GM23248 (cell line): ENCODE results near the gene KIF23. TPM values are rescaled to one million over a fixed set of nuclear protein-coding genes. Genes with fewer than 3 reads are reported as not detected.

Source experiments
- DNase-seq: peaks from one replicate; pipeline ENCODE4 v3.0.0-alpha.2; 2015
- H2AFZ ChIP-seq: fragments of 200-600 bp; sonication (generic); 2 replicates; pipeline ENCODE4 v1.6.1; 2016; ENCODE audit warnings: antibody characterized with exemption
- H3F3A ChIP-seq: fragments of 200-600 bp; sonication (generic); 2 replicates; pipeline ENCODE4 v1.6.1; 2016; ENCODE audit warnings: mild to moderate bottlenecking, antibody characterized with exemption, mixed run types; ENCODE audit not compliant: insufficient read depth
- H3K27ac ChIP-seq: fragments of 200-600 bp; sonication (generic); 2 replicates; pipeline ENCODE4 v1.5.1; 2016; ENCODE audit warnings: mild to moderate bottlenecking
- H3K27me3 ChIP-seq: fragments of 200-600 bp; sonication (generic); replicated peaks from 2 replicates; pipeline ENCODE4 v1.6.1; 2016; ENCODE audit warnings: mild to moderate bottlenecking; ENCODE audit not compliant: insufficient read depth
- H3K36me3 ChIP-seq: fragments of 200-600 bp; sonication (generic); 2 replicates; pipeline ENCODE4 v1.6.1; 2016; ENCODE audit warnings: low read depth, mild to moderate bottlenecking
- H3K4me1 ChIP-seq: fragments of 200-600 bp; sonication (generic); 2 replicates; pipeline ENCODE4 v1.6.1; 2016; ENCODE audit warnings: mild to moderate bottlenecking; ENCODE audit not compliant: insufficient read depth
- H3K4me2 ChIP-seq: fragments of 200-600 bp; sonication (generic); one replicate; pipeline ENCODE4 v1.6.1; 2016; ENCODE audit warnings: mild to moderate bottlenecking; ENCODE audit not compliant: unreplicated experiment
- H3K4me3 ChIP-seq: fragments of 200-600 bp; sonication (generic); 2 replicates; pipeline ENCODE4 v1.5.1; 2016; ENCODE audit warnings: mild to moderate bottlenecking
- H3K79me2 ChIP-seq: fragments of 200-600 bp; sonication (generic); 2 replicates; pipeline ENCODE4 v1.6.1; 2016; ENCODE audit warnings: mild to moderate bottlenecking; ENCODE audit not compliant: insufficient read depth
- H3K9ac ChIP-seq: fragments of 200-600 bp; sonication (generic); 2 replicates; pipeline ENCODE4 v1.6.1; 2016; ENCODE audit warnings: mild to moderate bottlenecking
- H3K9me2 ChIP-seq: fragments of 200-600 bp; sonication (generic); 2 replicates; pipeline ENCODE4 v1.6.1; 2016; ENCODE audit warnings: mixed run types, mild to moderate bottlenecking, moderate library complexity; ENCODE audit not compliant: insufficient read depth
- H3K9me3 ChIP-seq: fragments of 200-600 bp; sonication (generic); one replicate; pipeline ENCODE4 v1.6.1; 2017; ENCODE audit warnings: low read depth
- H4K20me1 ChIP-seq: fragments of 200-600 bp; sonication (generic); 2 replicates; pipeline ENCODE4 v1.6.0; 2016; ENCODE audit not compliant: insufficient read depth
- EZH2 ChIP-seq: fragments of 200-600 bp; sonication (generic); IDR thresholded peaks from 2 replicates; pipeline ENCODE4 v1.6.1; 2018; ENCODE audit warnings: antibody characterized with exemption, mild to moderate bottlenecking; ENCODE audit not compliant: insufficient read depth, poor library complexity, severe bottlenecking
- EZH2phosphoT487 ChIP-seq: fragments of 200-600 bp; sonication (generic); IDR thresholded peaks from 2 replicates; pipeline ENCODE4 v1.6.1; 2018; ENCODE audit warnings: antibody characterized with exemption, moderate library complexity, mild to moderate bottlenecking, low read depth; ENCODE audit not compliant: insufficient read depth
- WGBS, 2 experiments: methylation state at CpG; one replicate each; pipeline ENCODE4 v1.1.6; 2015 to 2017; ENCODE audit warnings: low lambda C conversion rate in 2 of 2, low coverage in 1 of 2; ENCODE audit errors: missing lambda C conversion rate in 2 of 2; 5-methylcytosine and 5-hydroxymethylcytosine counted together
- in situ Hi-C: fragments of 300-500 bp; cut with MboI; formaldehyde crosslinking; loops from 2 replicates; pipeline ENCODE4 v1.15.0; 2020
- polyA plus RNA-seq: library from polyadenylated mRNA; unstranded; fragments of >200 nt; fragmentation: Nextera tagmentation; extraction: Ambion mirVana; gene quantifications from 2 replicates; pipeline ENCODE4 v1.2.1, GENCODE V29; 2016
- small RNA-seq: library from RNA; depleted of rRNA; stranded (forward); fragments of <200 nt; gene quantifications from one replicate; pipeline ENCODE3, GENCODE V24; 2014; ENCODE audit warnings: low read depth, low replicate concordance
- total RNA-seq: library from RNA; depleted of rRNA; stranded (reverse); fragments of >200 nt; shearing (Covaris generic); gene quantifications from 2 replicates; pipeline ENCODE4 v1.2.3, GENCODE V29; 2014; rRNA removed

KIF23 gene
- total and polyA plus RNA-seq, 2 experiments from 2014 or later = 28.8 to 29.4 TPM

DNA sequence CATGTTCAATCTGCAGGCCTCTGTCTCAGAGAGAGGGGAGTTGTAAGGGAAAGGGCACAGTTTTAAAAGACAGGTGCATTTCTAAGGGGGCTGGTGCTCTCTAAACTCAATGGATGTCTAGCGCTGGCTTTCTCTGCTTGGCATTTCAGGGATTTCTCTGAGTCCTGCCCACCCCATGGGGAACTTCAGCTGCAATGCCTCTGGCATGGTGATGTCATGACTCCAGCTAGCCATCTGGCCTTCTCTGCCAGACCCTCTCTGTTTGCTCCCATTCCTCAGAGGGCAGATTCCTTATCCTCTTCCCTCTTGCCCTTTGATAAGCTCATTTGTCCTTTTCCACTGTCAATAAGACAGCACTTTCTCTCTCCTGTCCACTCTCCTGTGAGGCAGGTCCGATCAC lies 79.3 kb downstream of the KIF23 start:
- Histone ChIP-seq H3K9me3 (no peaks in the 10 kb centered on the region), H3K9me2 (no peaks in the 10 kb centered on the region), H4K20me1 (no peaks in the 10 kb centered on the region), H3K36me3 (no peaks in the 10 kb centered on the region), H2AFZ (no peak overlapping the region), H3K4me2 (no peak overlapping the region), H3K4me3 (no peak overlapping the region), H3F3A (0 out of 2 replicates have a peak, but pooled peaks cover 3% of the 10 kb centered on the region), H3K27ac (no peak overlapping the region), H3K79me2 (no peaks in the 10 kb centered on the region), H3K27me3 (0 out of 2 replicates have a peak, but pooled peaks cover 5% of the 10 kb centered on the region), H3K9ac (no peak overlapping the region), H3K4me1 (no peaks in the 10 kb centered on the region)
- DNase-seq = no peak
- WGBS, 2 experiments = 90 to 97% methylated on average over 2 of the region's 2 CpGs
- in situ Hi-C loops = no loop called here
- TF ChIP-seq EZH2phosphoT487 = no peak
- no peak for TF ChIP-seq EZH2

DNA sequence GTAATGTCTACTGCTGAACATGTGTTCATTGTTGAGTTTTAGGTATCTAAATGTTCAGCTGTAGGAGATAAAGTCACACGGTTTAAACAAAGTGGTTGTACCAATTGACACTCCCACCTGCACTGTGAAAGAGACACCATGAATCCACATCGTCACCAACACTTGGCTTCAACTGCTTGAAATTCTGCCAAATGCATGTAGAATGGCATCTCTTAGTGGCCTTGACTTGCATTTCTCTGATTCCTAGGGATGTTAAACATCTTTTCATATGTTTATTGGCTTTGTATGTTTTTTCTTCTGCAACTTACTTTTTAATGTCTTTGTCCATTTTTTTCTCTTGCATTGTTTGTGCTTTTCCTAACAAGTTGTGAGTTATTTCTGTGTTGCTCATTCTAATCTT lies 81.9 kb downstream of the KIF23 start:
- Histone ChIP-seq H3K4me3 (no peak overlapping the region), H3F3A (0 out of 2 replicates have a peak, but pooled peaks cover 3% of the 10 kb centered on the region), H4K20me1 (no peaks in the 10 kb centered on the region), H3K9me3 (no peaks in the 10 kb centered on the region), H3K4me1 (no peaks in the 10 kb centered on the region), H3K27me3 (peaks cover 5% of the 10 kb centered on the region; the same call in 1 of the 2 replicates), H3K9me2 (no peaks in the 10 kb centered on the region), H3K9ac (no peak overlapping the region), H3K27ac (no peak overlapping the region), H3K36me3 (no peaks in the 10 kb centered on the region), H2AFZ (no peak overlapping the region), H3K79me2 (no peaks in the 10 kb centered on the region), H3K4me2 (no peak overlapping the region)
- TF ChIP-seq EZH2phosphoT487 (no peak), EZH2 (no peak)
- WGBS, 2 experiments = 40 to 44% methylated on average over 2 of the region's 2 CpGs
- in situ Hi-C loops = no loop called here
- no peak for DNase-seq

DNA sequence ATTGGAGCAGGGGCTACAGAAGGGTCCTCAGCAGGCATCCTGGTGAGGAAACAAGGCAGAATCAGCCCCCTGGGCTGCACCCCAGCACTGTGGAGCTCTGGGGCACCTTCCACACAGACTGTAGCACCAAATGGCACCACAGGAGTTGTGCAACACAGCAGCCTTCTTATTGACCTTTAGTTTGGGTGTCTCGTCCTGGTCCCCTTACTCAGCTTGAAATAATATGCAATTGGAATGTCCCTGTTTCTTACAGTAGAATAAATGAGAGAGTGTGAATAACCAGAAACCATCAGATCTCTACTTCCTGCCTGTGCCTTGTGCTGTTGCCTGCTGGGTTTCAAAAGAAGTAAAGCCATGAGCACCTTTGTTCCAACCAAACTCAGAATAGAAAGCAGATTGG lies 82.9 kb downstream of the KIF23 start:
- 26 to 39% methylated on average over 1 of the region's 1 CpG for WGBS, 2 experiments
- H3K27me3 ChIP-seq = no peaks in the 10 kb centered on the region; the same call in 1 of the 2 replicates
- in situ Hi-C loops = no loop called here
- no peak overlapping the region for H3K4me2 ChIP-seq
- H2AFZ ChIP-seq = no peak overlapping the region
- H3K9ac ChIP-seq = no peak overlapping the region
- H3K9me2 ChIP-seq = no peaks in the 10 kb centered on the region
- TF ChIP-seq EZH2phosphoT487 (no peak), EZH2 (no peak)
- H3F3A ChIP-seq = 0 out of 2 replicates have a peak, but pooled peaks cover 3% of the 10 kb centered on the region
- H3K36me3 ChIP-seq = no peaks in the 10 kb centered on the region
- no peak overlapping the region for H3K27ac ChIP-seq
- no peak overlapping the region for H3K4me3 ChIP-seq
- H4K20me1 ChIP-seq = no peaks in the 10 kb centered on the region
- no peak for DNase-seq
- no peaks in the 10 kb centered on the region for H3K79me2 ChIP-seq
- no peaks in the 10 kb centered on the region for H3K4me1 ChIP-seq
- H3K9me3 ChIP-seq = no peaks in the 10 kb centered on the region

DNA sequence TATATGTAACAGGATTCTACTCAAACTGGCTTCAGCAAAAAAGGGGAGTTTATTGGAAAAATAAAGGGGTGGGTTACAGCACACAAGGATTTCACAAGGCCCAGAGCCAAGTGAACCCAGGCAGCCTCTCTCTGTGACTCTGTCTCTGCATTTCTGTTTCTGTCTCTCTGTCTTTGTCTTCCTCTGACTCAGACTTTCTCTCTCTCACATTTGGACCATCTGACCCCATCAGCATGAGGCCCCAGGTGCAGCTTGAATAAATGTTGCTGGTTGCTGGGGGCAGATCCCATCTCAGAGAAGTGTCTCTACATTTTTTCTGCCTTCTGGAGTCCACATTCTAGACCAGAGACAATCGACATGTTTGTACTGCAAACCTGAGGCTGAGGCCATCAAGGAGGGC lies 83.5 kb downstream of the KIF23 start:
- no peaks in the 10 kb centered on the region for H3K4me1 ChIP-seq
- H3K4me3 ChIP-seq = no peak overlapping the region
- no peaks in the 10 kb centered on the region; the same call in 1 of the 2 replicates for H3K27me3 ChIP-seq
- H2AFZ ChIP-seq = no peak overlapping the region
- H4K20me1 ChIP-seq = no peaks in the 10 kb centered on the region
- no peak overlapping the region for H3K4me2 ChIP-seq
- no peaks in the 10 kb centered on the region for H3K79me2 ChIP-seq
- in situ Hi-C loops = no loop called here
- H3K9me2 ChIP-seq = no peaks in the 10 kb centered on the region
- TF ChIP-seq EZH2 = no peak
- TF ChIP-seq EZH2phosphoT487 = no peak
- H3F3A ChIP-seq = 0 out of 2 replicates have a peak, but pooled peaks cover 3% of the 10 kb centered on the region
- no peaks in the 10 kb centered on the region for H3K9me3 ChIP-seq
- no peak overlapping the region for H3K27ac ChIP-seq
- WGBS, 2 experiments = 32 to 45% methylated on average over 1 of the region's 1 CpG
- DNase-seq = no peak
- no peaks in the 10 kb centered on the region for H3K36me3 ChIP-seq
- no peak overlapping the region for H3K9ac ChIP-seq

Small RNA genes lying within 50 kb of the gene (small RNA-seq; reads per million reads assigned to genes)
- gene RF00012 = not detected

Other genes starting within 250 kb of the KIF23 start
- gene PAQR5, start 115.4 kb upstream of the KIF23 start, total RNA-seq = 3.8 and 4.6 TPM in 2 replicates
- gene PAQR5, start 115.4 kb upstream of the KIF23 start, polyA plus RNA-seq = 5.5 and 5.7 TPM in 2 replicates
- 167 and 172 TPM in 2 replicates for gene RPLP1, start 38.5 kb downstream of the KIF23 start, total RNA-seq
- 952 and 963 TPM in 2 replicates for gene RPLP1, start 38.5 kb downstream of the KIF23 start, polyA plus RNA-seq